BJ (cell line): ENCODE results near the gene BTBD2. TPM values are rescaled to one million over a fixed set of nuclear protein-coding genes. Genes with fewer than 3 reads are reported as not detected.

ENCODE experiments used
- CTCF ChIA-PET: fragments of 350-600 bp; formaldehyde crosslinking; extraction: SDS; loops from one replicate; lab custom pipeline; 2021; ENCODE audit warnings: antibody characterized with exemption, inconsistent platforms; lab: Yijun Ruan, JAX
- POLR2A ChIA-PET: fragments of 300-600 bp; sonication (Branson Sonifier 250); formaldehyde crosslinking; extraction: SDS; loops from one replicate; lab custom pipeline; 2021; ENCODE audit warnings: antibody characterized with exemption; lab: Charles Lee
- DNase-seq: peaks from one replicate; pipeline ENCODE4 v3.0.0-alpha.2; 2011; ENCODE audit warnings: low read depth
- H3K27me3 ChIP-seq: 2 replicates; pipeline ENCODE4 v1.6.0; 2011; ENCODE audit warnings: low read length; ENCODE audit not compliant: control insufficient read depth, insufficient read depth
- H3K36me3 ChIP-seq: 2 replicates; pipeline ENCODE4 v1.5.1; 2011; ENCODE audit warnings: low read length; ENCODE audit not compliant: control insufficient read depth, insufficient read depth
- H3K4me3 ChIP-seq: 2 replicates; pipeline ENCODE4 v1.5.1; 2011; ENCODE audit warnings: low read depth, mild to moderate bottlenecking, control low read depth, low read length
- CTCF ChIP-seq: IDR thresholded peaks from 2 replicates; pipeline ENCODE4 v1.5.1; 2011; ENCODE audit warnings: low read depth, mild to moderate bottlenecking, control low read depth, inconsistent platforms, low read length, moderate library complexity; ENCODE audit not compliant: insufficient read depth
- polyA plus RNA-seq: library from polyadenylated mRNA; depleted of rRNA; stranded (reverse); fragments of >200 nt; gene quantifications from 2 replicates; pipeline ENCODE4 v1.2.3, GENCODE V29; 2011

The BTBD2 gene
- polyA plus RNA-seq, 1 experiment, result 39.3 TPM

GRCh38 chr19:2032296-2032941, 16.9 kb upstream of the BTBD2 start:
- DNase-seq, result peak; percentile 35
- H3K27me3 ChIP-seq, result no peaks in the 10 kb centered on the region
- H3K4me3 ChIP-seq, result no peak overlapping the region
- no peaks in the 10 kb centered on the region for H3K36me3 ChIP-seq
- CTCF ChIA-PET, result interaction anchor here (1.1 kb wide), 1 partner anchor 9 kb away, joined by 4 read pairs; no protein-coding TSS in a partner anchor
- POLR2A ChIA-PET, result no interaction called here
- TF ChIP-seq CTCF, result no peak

GRCh38 chr19:2027361-2027760, 11.8 kb upstream of the BTBD2 start:
- POLR2A ChIA-PET, result interaction anchor here (0.6 kb wide), 1 partner anchor 118 kb away, joined by 3 read pairs; no protein-coding TSS in a partner anchor
- DNase-seq, result peak; percentile 36
- CTCF ChIA-PET, result interaction anchor here (1.1 to 4.1 kb wide), 3 partner anchors 42 to 98 kb away, joined by 3 to 17 read pairs (median 3); no protein-coding TSS in a partner anchor
- Histone ChIP-seq H3K27me3 (no peaks in the 10 kb centered on the region), H3K36me3 (no peaks in the 10 kb centered on the region), H3K4me3 (no peak overlapping the region)
- 0 out of 2 replicates have a peak, but pooled peaks have one; percentile 4 for TF ChIP-seq CTCF

DNA sequence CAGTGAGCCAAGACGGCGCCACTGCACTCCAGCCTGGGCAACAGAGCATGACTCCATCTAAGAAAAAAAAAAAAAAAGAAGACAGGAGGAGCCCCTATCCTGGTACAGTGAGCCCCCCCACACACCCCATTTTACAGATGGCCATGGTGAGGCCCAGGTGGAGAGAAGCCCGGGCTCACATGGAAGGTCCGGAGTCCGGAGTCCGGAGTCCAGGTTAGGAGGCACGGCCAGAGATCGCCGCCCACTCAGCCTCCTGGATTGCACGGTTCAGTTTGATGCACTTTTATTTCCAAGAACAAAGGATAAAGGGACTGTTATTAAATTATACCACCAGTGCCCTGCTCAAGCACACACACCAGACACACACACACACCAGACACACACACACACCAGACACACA, 11.3 kb upstream of the BTBD2 start:
- Histone ChIP-seq H3K36me3 (no peaks in the 10 kb centered on the region), H3K4me3 (no peak overlapping the region), H3K27me3 (no peaks in the 10 kb centered on the region)
- no peak for DNase-seq
- POLR2A ChIA-PET, result no interaction called here
- CTCF ChIA-PET, result no interaction called here
- no peak for TF ChIP-seq CTCF

DNA sequence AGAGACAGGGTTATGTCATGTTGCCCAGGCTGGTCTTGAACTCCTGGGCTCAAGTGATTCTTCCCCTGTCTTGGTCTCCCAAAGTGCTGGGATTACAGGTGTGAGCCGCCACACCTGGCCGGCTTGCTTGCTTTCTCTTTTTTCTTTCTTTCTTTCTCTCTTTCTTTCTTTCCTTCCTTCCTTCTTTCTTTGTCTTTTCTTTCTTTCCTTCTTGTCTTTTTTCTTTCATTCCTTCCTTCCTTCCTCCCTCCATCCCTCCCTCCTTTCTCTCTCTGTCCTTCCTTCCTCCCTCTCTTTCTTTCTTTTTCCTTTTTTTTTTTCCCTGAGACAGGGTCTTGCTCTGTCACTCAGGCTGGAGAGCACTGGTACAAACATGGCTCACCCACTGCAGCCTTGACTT, 6.8 kb upstream of the BTBD2 start:
- ChIA-PET CTCF (interaction anchor here (1.5 kb wide), 1 partner anchor 47 kb away, joined by 4 read pairs; no protein-coding TSS in a partner anchor), POLR2A (no interaction called here)
- TF ChIP-seq CTCF, result no peak
- no peaks in the 10 kb centered on the region for H3K27me3 ChIP-seq
- no peak for DNase-seq
- H3K4me3 ChIP-seq, result no peak overlapping the region
- no peaks in the 10 kb centered on the region for H3K36me3 ChIP-seq

- H3K4me3 ChIP-seq, result no peak overlapping the region
- no peaks in the 10 kb centered on the region for H3K36me3 ChIP-seq
- TF ChIP-seq CTCF, result no peak
- no peaks in the 10 kb centered on the region for H3K27me3 ChIP-seq
- no peak for DNase-seq
- ChIA-PET POLR2A (no interaction called here), CTCF (interaction anchor here (0.6 to 2.6 kb wide), 4 partner anchors 41 to 66 kb away, joined by 3 to 16 read pairs (median 4); no protein-coding TSS in a partner anchor)
Observed at GRCh38 chr19:2021453-2022140, 6.1 kb upstream of the BTBD2 start.
